ENCODE results near the gene ADAMTS18.

DNA sequence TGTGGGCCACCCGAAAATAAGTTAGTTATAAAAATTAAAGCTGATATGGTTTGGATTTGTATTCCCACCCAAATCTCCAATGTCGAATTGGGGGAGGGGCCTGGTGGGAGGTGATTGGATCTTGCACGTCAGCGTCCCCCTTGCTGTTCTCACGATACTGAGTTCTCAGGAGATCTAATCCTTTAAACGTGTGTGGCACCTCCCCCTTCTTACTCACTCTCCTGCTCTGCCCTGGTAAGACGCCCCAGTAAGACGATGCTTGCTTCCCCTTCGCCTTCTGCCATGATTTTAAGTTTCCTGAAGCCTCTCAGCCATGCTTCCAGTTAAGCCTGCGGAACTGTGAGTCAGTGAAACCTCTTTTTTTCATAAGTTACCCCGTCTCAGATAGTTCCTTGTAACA lies 200.2 kb downstream of the ADAMTS18 start:
- TF ChIP-seq, protein P1, sequence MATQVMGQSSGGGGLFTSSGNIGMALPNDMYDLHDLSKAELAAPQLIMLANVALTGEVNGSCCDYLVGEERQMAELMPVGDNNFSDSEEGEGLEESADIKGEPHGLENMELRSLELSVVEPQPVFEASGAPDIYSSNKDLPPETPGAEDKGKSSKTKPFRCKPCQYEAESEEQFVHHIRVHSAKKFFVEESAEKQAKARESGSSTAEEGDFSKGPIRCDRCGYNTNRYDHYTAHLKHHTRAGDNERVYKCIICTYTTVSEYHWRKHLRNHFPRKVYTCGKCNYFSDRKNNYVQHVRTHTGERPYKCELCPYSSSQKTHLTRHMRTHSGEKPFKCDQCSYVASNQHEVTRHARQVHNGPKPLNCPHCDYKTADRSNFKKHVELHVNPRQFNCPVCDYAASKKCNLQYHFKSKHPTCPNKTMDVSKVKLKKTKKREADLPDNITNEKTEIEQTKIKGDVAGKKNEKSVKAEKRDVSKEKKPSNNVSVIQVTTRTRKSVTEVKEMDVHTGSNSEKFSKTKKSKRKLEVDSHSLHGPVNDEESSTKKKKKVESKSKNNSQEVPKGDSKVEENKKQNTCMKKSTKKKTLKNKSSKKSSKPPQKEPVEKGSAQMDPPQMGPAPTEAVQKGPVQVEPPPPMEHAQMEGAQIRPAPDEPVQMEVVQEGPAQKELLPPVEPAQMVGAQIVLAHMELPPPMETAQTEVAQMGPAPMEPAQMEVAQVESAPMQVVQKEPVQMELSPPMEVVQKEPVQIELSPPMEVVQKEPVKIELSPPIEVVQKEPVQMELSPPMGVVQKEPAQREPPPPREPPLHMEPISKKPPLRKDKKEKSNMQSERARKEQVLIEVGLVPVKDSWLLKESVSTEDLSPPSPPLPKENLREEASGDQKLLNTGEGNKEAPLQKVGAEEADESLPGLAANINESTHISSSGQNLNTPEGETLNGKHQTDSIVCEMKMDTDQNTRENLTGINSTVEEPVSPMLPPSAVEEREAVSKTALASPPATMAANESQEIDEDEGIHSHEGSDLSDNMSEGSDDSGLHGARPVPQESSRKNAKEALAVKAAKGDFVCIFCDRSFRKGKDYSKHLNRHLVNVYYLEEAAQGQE (IDR thresholded peaks at IDR 0.05; ENCODE audit: insufficient read depth in 1 of 2, low read depth in 2 of 2, low read length in 2 of 2), result no peak
- TF ChIP-seq TAF1 (IDR thresholded peaks at IDR 0.05; ENCODE audit: borderline replicate concordance, insufficient read depth, low read length) (no peak), FOXP2 (optimal IDR thresholded peaks at IDR 0.05; ENCODE audit: borderline replicate concordance, extremely low read depth, extremely low read length, insufficient read depth) (no peak)
